GM19455 (cell line): ENCODE measurements around the gene ARHGAP31.
"Not testable (repeated sequence)": the region's sequence is repeated elsewhere in the genome, so short reads cannot be mapped to it uniquely, and the experiment has no call there.

ENCODE experiments used
- ATAC-seq: cut with Tn5 transposase; IDR thresholded peaks from one replicate; pipeline ENCODE4 v1.9.1; 2021; ENCODE audit not compliant: unreplicated experiment

Gene ARHGAP31

DNA sequence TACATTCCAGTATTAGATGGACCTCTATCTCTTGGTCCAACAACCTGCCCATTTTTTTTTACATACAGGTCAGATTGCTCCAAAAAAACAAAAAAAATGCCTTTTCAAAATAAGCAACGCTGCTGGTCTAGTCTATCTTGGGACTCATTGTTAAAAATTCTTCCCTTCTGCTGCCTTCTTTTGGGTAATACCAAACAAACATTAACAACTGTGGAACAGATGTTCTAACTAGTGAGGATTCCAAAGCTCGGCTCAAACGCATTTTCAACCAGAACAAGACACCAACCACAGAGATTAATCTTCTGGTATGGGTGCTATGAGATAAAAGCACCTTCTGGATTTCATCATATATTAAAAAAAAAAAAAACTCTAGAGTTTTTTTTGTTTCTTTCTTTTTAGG is 24.7 kb downstream of the ARHGAP31 start:
- ATAC-seq: no peak

- ATAC-seq: no peak
Observed at GRCh38 chr3:119319311-119319710, 25.1 kb downstream of the ARHGAP31 start.

DNA sequence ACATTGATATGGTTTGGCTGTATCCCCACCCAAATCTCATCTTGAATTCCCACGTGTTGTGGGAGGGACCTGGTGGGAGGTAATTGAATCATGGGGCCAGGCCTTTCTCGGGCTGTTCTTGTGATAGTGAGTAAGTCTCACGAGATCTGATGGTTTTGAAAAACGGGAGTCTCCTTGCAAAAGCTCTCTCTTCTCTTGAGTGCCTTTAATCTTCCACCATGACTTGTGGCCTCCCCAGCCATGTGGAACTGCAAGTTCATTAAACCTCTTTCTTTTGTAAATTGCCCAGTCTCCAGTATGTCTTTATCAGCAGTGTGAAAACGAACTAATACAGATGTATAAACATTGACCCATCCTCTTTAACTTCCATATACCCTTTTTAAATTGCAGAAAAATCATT is 26.6 kb downstream of the ARHGAP31 start:
- not testable (repeated sequence) for ATAC-seq

DNA sequence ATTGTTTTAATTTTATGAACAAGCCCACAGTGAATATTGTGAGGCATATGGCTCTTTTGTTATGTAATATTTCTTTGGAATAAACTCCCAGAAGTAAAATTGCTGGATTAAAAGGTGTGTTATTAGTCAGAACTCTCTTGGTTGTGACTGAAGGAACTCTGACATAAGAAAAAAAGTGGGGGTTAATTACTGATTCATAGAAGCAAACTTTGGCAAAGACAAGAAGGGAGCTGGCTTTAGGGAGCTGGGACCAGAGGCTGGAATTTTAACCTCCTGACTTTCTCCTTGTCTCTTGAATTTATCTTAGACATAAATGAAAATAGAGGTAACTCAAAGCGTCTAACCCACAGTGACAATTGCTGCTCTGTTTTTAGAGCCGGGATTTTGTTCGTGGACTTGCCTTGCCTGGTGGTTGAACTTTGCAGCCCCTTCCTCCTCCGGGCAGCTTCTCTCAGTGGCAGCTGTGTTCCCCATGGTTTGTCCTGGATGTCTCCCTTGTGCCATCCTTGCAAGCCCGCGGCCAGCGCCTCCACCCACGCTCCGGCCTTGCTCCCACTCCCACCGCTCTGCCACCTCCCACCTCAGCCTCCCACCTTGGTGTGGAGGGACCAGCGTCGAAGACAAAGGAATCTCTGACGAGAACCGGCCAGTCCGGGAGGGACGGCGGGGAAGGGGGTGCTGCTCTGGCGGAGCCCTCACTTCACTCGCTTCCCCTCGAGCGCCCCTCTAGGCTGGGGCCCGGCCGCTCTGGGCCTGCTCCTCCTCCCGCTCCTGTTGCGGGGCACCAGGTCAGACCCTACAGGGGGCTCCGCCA is 28.0 kb downstream of the ARHGAP31 start:
- ATAC-seq: peak; percentile 25

- peak; percentile 85 for ATAC-seq
Observed at GRCh38 chr3:119322835-119323722, 28.9 kb downstream of the ARHGAP31 start.

- ATAC-seq: no peak
Observed at GRCh38 chr3:119323723-119324085, 29.5 kb downstream of the ARHGAP31 start.

- no peak for ATAC-seq
Observed at GRCh38 chr3:119324899-119325298, 30.7 kb downstream of the ARHGAP31 start.

- ATAC-seq: no peak
Observed at GRCh38 chr3:119326976-119327375, 32.8 kb downstream of the ARHGAP31 start.

DNA sequence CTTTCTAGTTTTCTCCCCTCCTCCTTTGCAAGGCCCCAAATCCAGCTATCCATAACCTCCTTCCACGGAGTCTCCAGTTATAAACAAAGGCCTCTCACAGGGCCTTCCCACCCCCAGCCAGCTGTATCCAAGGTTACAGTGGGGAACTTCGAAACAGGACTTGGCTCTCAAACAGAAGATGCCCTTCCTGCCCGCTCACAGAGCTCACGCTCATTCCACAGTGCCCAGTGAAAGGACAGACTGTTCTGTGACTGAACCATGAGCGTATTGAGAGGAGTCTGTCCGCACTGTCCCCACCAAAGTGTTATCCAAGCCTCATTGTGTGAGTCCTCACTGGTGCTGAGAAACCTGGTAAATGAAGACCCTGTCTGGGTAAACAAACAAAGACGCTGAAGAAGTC is 35.4 kb downstream of the ARHGAP31 start:
- ATAC-seq: no peak

DNA sequence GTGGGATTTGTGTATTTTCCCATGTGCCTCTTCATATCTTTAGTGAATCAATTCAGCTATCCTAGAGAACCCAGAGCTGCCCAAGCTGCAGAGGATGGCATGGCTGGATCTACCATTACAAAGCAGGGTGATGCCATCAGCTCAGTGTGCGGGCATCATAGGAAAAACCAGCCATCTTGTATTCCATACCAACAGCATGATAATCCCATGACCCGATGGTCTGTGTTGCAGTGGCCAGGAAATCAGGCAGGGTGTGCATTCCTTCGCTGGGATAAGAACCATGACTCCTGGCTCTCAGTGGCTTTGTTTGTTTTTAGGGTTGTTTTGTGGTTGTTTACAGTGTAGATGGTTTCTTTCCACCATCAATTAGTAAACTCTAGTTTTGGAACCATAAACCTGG is 36.0 kb downstream of the ARHGAP31 start:
- no peak for ATAC-seq

DNA sequence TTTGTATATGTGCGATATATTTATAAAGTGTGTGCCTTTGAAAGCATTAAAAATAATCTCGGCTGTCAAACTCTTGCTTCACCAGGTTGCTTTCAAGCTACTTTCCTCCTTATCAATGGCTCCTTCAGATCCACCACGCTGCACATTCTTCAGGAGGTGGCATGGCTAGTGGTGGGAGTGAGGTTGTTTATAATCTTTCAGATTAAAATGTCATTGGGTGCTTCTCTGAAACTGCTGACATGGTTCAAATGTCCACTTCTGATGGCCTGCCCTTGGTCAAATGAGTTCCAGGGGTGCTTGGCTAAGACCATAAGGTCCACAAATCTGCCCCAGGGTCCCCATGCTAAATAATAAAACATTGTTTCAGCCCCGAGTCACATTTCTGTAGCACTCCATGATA is 36.7 kb downstream of the ARHGAP31 start:
- no peak for ATAC-seq

GRCh38 chr3:119331661-119332060 is 37.5 kb downstream of the ARHGAP31 start:
- ATAC-seq: no peak

DNA sequence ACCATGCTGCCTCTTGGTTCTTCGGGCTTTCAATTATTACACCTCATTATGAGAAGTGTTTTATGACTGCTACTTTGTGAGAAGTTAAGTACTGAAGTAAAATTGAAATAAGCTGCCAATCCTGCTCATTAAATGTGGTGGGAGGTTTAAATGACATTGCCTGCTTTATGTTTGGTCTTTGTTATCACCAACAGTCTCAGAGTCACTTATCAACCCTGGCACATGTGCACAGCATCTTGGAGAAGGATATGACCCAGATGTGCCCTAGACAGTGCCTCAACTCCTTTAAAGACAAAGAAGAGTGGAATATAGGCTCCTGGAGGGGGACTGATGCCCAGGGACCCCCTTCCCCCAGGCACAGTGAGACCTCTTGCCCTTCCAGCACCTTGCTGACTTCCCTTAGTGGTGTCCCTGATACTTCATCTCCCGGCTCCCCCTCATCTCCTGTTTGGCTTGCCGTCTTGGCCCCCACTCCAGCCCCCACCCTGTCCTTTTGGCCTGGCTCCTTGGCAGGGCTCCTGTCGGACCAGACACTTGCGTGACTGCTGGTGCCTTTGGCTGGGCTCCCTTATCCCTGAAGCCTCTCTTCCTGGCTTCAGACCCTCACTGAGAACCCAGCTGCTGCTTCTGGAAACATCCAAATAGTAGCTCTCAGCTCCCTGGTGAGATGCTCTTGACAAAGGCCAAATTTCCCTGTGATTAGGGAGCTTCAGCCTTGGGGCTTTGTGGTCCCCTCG is 39.8 kb downstream of the ARHGAP31 start:
- ATAC-seq: no peak

- no peak for ATAC-seq
Observed at GRCh38 chr3:119336823-119337222, 42.6 kb downstream of the ARHGAP31 start.

- ATAC-seq: not testable (repeated sequence)
Observed at GRCh38 chr3:119337407-119337806, 43.2 kb downstream of the ARHGAP31 start.

DNA sequence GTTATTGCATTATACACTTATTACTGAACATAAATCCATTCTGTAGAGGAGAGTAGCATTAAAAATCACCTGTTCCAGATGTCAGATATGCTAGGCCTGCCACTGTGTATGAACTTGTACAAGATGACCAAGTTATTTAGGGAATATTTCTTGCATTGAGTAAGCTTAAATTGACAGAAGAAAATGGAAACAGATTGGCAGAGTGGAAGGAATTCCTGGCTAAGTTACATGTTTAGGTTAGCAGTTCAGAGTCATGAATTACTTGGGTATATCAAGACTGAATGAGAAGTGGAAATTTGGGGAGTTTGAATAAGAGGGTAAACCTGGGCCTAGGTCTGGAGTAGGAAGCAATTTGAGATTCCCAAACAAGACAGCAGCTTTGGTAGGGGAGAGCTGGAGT is 44.6 kb downstream of the ARHGAP31 start:
- no peak for ATAC-seq

DNA sequence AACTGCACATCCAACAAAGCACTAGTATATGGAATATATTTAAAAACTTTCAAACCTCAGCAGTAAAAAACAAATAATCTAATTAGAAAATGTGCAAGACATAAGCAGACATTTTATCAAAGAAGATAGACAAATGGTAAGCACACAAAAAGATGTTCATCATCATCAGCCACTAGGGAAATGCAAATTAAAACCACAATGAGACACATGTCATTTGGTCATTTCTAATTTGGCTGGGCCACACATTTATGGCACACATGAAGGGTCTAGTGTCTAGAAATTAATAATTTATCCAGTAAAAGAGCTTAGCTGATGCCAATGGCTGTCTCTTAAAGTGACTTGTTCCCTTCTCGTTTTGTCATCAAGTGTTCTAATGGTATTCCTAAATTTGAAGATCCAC is 45.8 kb downstream of the ARHGAP31 start:
- no peak for ATAC-seq

- ATAC-seq: no peak
Observed at GRCh38 chr3:119340446-119340845, 46.3 kb downstream of the ARHGAP31 start.

DNA sequence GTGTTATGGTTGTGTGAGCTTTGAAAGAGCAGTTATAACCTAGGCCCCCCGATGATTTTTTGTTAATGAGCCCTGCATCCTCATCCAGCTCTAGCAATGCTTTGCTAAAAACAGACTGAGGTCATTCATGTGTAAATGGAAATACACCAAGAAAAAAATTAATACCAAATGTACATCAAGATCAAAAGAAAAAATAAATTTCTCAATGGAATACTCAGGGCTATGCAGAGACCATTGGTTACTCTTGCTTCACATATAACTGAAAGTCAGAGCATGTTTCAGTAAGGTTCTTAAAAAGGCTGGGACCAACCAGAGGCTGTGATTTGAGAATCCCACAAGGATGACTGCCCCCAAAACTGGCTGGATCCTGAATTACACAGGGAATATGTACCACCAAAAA is 48.0 kb downstream of the ARHGAP31 start:
- no peak for ATAC-seq

DNA sequence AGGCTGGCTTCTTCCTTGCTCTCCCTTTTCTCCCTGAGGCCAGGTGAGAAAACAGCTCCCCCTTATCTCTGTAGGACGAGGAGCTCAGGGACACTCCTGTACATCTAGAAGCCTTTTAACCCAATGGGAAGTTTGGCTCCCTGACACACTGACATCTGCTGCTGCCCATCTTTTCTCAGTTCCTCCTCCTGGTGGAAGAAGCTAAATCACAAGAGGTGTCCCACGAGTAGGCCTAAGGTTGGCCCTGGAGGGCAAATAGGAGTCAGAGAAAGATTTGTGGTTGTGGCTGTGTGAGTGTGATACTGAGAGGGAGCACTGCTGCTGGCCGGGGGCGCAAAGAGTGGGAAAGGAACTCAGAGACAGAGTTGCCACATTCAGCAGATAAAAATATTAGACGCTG is 49.5 kb downstream of the ARHGAP31 start:
- peak; percentile 78 for ATAC-seq

DNA sequence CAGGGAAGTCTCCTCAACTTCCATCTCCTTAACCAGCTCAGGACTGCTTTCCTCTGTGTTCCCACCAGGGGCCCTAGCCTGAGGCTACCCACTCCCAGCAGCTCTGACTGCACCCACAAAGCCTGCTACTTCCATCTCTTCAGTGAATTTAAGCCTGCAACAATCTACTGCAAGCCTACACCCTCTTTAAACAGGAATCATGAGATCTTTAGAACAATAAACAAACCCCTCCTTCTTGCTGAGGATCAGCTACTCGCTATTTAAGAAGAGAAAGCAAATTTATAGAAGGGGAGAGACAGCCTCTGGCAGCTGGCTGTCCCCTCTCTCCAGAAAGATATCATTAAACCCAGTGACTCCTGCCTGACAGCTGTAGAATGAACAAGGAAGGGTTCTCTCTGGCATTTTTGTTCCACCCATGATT is 51.9 kb downstream of the ARHGAP31 start:
- no peak for ATAC-seq
